IPS-15b (cell line): ENCODE results near the gene SCGB1A1.

Source experiments
- H3K27me3 ChIP-seq: one replicate; pipeline ENCODE4 v1.6.1; 2013; ENCODE audit warnings: low read length; ENCODE audit not compliant: control insufficient read depth, insufficient read depth
- H3K36me3 ChIP-seq: one replicate; pipeline ENCODE4 v1.6.1; 2013; ENCODE audit warnings: low read length; ENCODE audit not compliant: control insufficient read depth, insufficient read depth
- H3K4me1 ChIP-seq: one replicate; pipeline ENCODE4 v1.6.1; 2013; ENCODE audit warnings: mild to moderate bottlenecking, low read length; ENCODE audit not compliant: control insufficient read depth, insufficient read depth
- H3K4me3 ChIP-seq: one replicate; pipeline ENCODE4 v1.5.1; 2013; ENCODE audit warnings: low read depth, low read length
- H3K9ac ChIP-seq: one replicate; pipeline ENCODE4 v1.6.1; 2013; ENCODE audit warnings: low read depth, mild to moderate bottlenecking, low read length
- H3K9me3 ChIP-seq: one replicate; pipeline ENCODE4 v1.6.1; 2013; ENCODE audit warnings: mild to moderate bottlenecking, low read length; ENCODE audit not compliant: control insufficient read depth, insufficient read depth

The SCGB1A1 gene

GRCh38 chr11:62459080-62459479 is 40.2 kb downstream of the SCGB1A1 start:
- peaks cover 3% of the 10 kb centered on the region for H3K4me1 ChIP-seq
- no peak overlapping the region for H3K9ac ChIP-seq
- no peak overlapping the region for H3K4me3 ChIP-seq
- no peaks in the 10 kb centered on the region for H3K27me3 ChIP-seq
- no peaks in the 10 kb centered on the region for H3K9me3 ChIP-seq
- H3K36me3 ChIP-seq: no peaks in the 10 kb centered on the region

- Histone ChIP-seq H3K4me3 (no peak overlapping the region), H3K4me1 (peaks cover 3% of the 10 kb centered on the region), H3K9me3 (no peaks in the 10 kb centered on the region), H3K9ac (no peak overlapping the region), H3K36me3 (no peaks in the 10 kb centered on the region), H3K27me3 (no peaks in the 10 kb centered on the region)
Measured at GRCh38 chr11:62461740-62462507, 43.1 kb downstream of the SCGB1A1 start.

GRCh38 chr11:62462508-62462892 is 43.7 kb downstream of the SCGB1A1 start:
- no peaks in the 10 kb centered on the region for H3K27me3 ChIP-seq
- no peaks in the 10 kb centered on the region for H3K36me3 ChIP-seq
- no peak overlapping the region for H3K4me3 ChIP-seq
- H3K4me1 ChIP-seq: peaks cover 3% of the 10 kb centered on the region
- no peak overlapping the region for H3K9ac ChIP-seq
- H3K9me3 ChIP-seq: no peaks in the 10 kb centered on the region

GRCh38 chr11:62463121-62463542 is 44.3 kb downstream of the SCGB1A1 start:
- H3K9ac ChIP-seq: no peak overlapping the region
- no peaks in the 10 kb centered on the region for H3K36me3 ChIP-seq
- no peak overlapping the region for H3K4me3 ChIP-seq
- no peaks in the 10 kb centered on the region for H3K9me3 ChIP-seq
- H3K4me1 ChIP-seq: peaks cover 3% of the 10 kb centered on the region
- H3K27me3 ChIP-seq: no peaks in the 10 kb centered on the region

GRCh38 chr11:62464655-62465054 is 45.8 kb downstream of the SCGB1A1 start:
- Histone ChIP-seq H3K27me3 (no peaks in the 10 kb centered on the region), H3K9ac (no peak overlapping the region), H3K4me3 (no peak overlapping the region), H3K36me3 (no peaks in the 10 kb centered on the region), H3K9me3 (no peaks in the 10 kb centered on the region), H3K4me1 (peaks cover 3% of the 10 kb centered on the region)

- Histone ChIP-seq H3K4me3 (no peak overlapping the region), H3K9me3 (no peaks in the 10 kb centered on the region), H3K9ac (no peak overlapping the region), H3K36me3 (no peaks in the 10 kb centered on the region), H3K27me3 (no peaks in the 10 kb centered on the region), H3K4me1 (peaks cover 3% of the 10 kb centered on the region)
Measured at GRCh38 chr11:62466444-62466843, 47.6 kb downstream of the SCGB1A1 start.

- H3K27me3 ChIP-seq: no peaks in the 10 kb centered on the region
- H3K4me3 ChIP-seq: no peak overlapping the region
- H3K9me3 ChIP-seq: no peaks in the 10 kb centered on the region
- no peak overlapping the region for H3K9ac ChIP-seq
- no peaks in the 10 kb centered on the region for H3K36me3 ChIP-seq
- no peaks in the 10 kb centered on the region for H3K4me1 ChIP-seq
Measured at GRCh38 chr11:62468577-62468976, 49.7 kb downstream of the SCGB1A1 start.

- H3K4me3 ChIP-seq: no peak overlapping the region
- no peaks in the 10 kb centered on the region for H3K27me3 ChIP-seq
- no peak overlapping the region for H3K9ac ChIP-seq
- H3K4me1 ChIP-seq: no peaks in the 10 kb centered on the region
- H3K36me3 ChIP-seq: no peaks in the 10 kb centered on the region
- H3K9me3 ChIP-seq: no peaks in the 10 kb centered on the region
Measured at GRCh38 chr11:62471603-62472002, 52.8 kb downstream of the SCGB1A1 start.

- H3K4me1 ChIP-seq: no peaks in the 10 kb centered on the region
- H3K36me3 ChIP-seq: no peaks in the 10 kb centered on the region
- H3K9me3 ChIP-seq: no peaks in the 10 kb centered on the region
- H3K4me3 ChIP-seq: no peak overlapping the region
- no peak overlapping the region for H3K9ac ChIP-seq
- no peaks in the 10 kb centered on the region for H3K27me3 ChIP-seq
Measured at GRCh38 chr11:62472063-62472884, 53.4 kb downstream of the SCGB1A1 start.
